ENCODE results near the gene HDAC8.

DNA sequence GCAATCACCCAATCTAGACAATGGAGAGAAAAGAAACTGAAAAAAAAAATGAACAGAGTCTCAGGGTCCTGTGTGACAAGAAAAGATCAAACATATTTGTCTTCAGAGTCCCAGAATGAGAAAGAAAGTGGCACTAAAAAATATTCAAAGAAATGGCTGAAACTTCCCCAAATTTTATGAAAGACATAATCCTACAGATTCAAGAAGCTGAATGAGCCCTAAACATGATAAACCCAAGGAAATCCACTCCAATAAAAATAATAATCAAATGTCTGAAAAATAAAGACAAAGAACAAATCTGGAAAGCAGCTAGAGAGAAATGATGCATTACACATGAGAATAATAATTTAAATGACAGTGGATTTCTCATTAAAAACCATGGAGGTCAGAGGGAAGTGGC is 136.6 kb downstream of the HDAC8 start:
- TF ChIP-seq, protein P1, sequence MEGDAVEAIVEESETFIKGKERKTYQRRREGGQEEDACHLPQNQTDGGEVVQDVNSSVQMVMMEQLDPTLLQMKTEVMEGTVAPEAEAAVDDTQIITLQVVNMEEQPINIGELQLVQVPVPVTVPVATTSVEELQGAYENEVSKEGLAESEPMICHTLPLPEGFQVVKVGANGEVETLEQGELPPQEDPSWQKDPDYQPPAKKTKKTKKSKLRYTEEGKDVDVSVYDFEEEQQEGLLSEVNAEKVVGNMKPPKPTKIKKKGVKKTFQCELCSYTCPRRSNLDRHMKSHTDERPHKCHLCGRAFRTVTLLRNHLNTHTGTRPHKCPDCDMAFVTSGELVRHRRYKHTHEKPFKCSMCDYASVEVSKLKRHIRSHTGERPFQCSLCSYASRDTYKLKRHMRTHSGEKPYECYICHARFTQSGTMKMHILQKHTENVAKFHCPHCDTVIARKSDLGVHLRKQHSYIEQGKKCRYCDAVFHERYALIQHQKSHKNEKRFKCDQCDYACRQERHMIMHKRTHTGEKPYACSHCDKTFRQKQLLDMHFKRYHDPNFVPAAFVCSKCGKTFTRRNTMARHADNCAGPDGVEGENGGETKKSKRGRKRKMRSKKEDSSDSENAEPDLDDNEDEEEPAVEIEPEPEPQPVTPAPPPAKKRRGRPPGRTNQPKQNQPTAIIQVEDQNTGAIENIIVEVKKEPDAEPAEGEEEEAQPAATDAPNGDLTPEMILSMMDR (IDR thresholded peaks at IDR 0.05) = no peak
- no peak for TF ChIP-seq MAFK (IDR thresholded peaks at IDR 0.05; ENCODE audit: partially characterized antibody)
- TF ChIP-seq HOXA7 (CRISPR knock-in tag; IDR thresholded peaks at IDR 0.05) = no peak
- TF ChIP-seq BHLHE40 (IDR thresholded peaks at IDR 0.05; ENCODE audit: low read depth, low read length) = no peak
- no peak for TF ChIP-seq EHF (CRISPR knock-in tag; IDR thresholded peaks at IDR 0.05)
- TF ChIP-seq CHD4 (IDR thresholded peaks at IDR 0.05; ENCODE audit: borderline replicate concordance) = no peak
- TF ChIP-seq KDM5A (IDR thresholded peaks at IDR 0.05) = no peak
- no peak for TF ChIP-seq POLR2A (IDR thresholded peaks at IDR 0.05; ENCODE audit: low read length)
- TF ChIP-seq E2F6 (IDR thresholded peaks at IDR 0.05; ENCODE audit: borderline replicate concordance, low read depth) = no peak
- no peak for TF ChIP-seq RFX5 (IDR thresholded peaks at IDR 0.05)
- TF ChIP-seq EHMT2 (IDR thresholded peaks at IDR 0.05; ENCODE audit: low read depth) = no peak

Measured in A549 (cell line).